Stimulated activated CD8-positive, alpha-beta memory T cell treated with anti-CD3 and anti-CD28 coated beads, Interleukin-4, amount 100 ng/mL, for 48 hours (primary cell): ENCODE results near the gene ST3GAL3.

Source experiments
- DNase-seq: peaks from one replicate; pipeline ENCODE4 v3.0.0-alpha.2; 2020

ST3GAL3 gene

DNA sequence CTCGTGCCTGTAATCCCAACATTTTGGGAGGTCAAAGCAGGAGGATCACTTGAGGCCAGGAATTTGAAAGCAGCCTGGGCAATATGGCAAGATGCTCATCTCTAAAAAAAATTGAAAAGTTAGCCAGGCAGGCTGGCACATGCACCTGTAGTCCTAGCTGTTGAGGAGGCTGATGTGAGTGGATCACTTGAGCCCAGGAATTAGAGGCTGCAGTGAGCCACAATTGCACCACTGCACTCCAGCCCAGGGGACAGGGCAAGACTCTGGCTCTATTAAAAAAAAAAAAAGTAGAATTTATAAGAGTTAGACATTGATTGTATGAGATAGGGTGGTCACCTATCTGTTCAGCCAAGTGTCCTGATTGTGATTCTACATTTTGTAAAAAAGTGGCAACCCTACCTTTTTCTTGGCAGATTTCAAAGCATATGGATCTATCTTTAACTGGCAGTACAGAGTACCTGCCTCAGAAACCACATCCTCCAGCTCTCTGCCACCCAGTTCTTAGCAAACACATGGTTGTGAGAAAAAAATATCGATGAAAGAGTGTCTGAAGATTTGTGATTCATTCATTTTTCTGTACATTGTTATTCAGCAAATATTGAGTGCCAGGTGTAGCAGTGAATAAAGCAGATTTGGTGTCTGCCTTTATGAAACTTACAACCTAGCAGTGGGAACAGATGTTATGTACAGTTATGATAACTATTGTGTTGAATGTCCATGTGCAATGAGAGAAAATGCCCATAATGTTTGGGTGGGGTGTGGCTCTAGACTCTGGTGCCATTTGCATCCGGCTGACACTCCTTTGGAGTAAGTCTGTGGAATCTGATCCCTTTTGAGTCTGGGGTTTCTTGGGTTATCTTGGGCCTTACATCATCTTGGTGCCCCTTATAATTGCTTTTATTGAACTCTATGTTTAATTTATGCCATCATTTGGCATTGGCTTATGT, 82.5 kb downstream of the ST3GAL3 start:
- DNase-seq, result no peak

DNA sequence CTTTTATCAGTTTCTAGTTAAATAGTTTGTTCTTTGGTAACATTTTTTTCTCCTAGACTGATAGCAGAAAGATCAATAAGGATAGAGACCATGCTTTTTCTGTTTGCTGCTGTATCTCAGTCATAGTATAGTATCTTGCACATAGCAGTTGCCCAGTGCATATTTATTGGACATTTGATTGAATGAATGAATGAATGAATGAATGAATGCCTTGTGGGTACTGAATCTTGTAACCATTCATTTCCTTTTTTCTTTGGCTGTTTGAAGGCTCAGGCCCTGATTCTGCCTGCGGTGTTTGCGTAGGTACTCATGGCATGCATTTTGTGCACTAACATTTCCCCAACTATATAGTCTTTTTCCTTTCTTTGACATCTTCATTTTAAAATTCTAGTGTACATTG, 83.9 kb downstream of the ST3GAL3 start:
- no peak for DNase-seq

DNA sequence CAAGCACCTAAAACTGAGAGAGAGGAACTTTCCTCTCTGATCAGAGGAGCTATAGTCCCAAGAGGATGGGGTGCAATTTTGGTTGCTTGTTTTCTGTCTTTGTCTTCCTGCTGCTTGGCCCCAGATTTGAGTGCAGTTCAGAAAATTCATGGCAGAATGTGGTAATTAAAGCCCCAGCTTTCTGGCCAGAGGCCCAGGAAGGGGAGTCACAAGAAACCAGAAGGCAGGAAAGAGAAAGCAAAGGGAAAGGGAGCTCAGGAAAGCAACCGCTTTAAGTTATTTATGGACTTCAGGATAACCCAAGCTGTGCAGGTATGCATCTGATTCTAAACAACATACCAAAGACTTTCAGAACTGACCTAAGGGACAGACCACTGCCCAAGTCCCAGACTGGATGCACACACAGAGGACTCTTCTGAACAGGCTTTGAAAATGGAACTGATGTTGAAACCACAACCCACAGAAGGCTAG, 88.8 kb downstream of the ST3GAL3 start:
- DNase-seq, result no peak

DNA sequence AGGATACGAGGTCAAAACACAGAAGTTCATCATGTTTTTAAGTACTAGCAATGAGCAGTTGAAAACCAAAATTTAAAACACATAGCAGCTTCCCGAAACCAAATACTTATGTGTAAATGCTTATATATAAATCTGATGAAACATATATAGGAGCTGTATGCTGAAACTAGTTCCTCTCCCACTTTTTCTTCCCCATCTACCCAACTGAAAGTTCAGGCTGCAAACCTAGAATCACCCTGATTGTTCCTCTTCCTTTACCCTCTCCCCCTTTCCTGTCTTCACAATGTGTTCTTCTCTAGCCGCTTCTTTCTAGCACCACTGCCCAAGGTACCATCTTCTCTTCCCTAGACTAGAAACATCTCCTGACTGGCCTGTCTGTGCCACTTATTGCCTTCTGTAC, 90.6 kb downstream of the ST3GAL3 start:
- no peak for DNase-seq

DNA sequence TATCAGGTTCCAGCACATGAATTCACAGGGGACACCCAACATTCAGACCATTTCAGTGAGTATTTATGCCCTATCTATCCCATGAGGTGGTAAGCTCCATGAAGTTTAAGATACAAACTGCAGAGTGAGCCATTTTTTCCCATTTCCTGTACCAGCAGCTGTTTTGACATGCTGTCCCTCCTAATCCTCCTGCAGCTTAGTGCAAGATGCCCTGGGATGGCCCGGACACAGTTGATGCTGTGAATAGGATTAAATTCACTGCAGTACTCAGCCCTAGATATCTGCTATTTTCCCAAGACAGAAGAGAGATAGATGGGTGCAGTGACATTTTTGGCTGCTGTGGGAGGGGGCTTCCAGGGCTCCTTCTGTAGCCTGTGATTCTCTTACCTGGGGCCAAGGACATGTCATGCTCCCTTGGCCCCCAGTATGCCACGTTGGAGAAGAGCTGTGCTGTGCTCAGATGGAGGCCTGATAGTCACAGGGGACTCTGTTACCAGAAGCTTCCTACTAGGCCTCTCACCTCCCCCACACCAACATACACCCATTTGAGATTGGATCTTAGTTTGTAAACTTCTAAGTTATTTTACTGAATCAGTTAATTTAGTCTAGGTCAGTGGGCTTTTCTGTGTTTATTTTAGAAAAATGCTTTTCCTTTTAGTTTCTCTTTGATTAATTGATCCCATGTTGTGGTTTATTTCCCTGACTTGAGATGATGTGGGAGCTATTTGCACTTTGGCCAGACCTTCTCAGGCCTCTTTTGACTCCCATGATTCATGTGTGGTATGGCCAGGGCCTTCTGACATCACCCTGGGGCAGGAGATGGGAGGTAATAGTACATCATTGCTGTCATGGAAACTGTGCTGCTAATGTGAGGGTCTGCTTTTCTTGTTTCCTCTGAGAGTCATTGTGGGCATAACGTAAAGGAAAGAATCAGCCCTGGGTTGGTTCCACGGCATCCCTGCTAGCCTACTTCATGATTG, 92.6 kb downstream of the ST3GAL3 start:
- DNase-seq, result no peak

DNA sequence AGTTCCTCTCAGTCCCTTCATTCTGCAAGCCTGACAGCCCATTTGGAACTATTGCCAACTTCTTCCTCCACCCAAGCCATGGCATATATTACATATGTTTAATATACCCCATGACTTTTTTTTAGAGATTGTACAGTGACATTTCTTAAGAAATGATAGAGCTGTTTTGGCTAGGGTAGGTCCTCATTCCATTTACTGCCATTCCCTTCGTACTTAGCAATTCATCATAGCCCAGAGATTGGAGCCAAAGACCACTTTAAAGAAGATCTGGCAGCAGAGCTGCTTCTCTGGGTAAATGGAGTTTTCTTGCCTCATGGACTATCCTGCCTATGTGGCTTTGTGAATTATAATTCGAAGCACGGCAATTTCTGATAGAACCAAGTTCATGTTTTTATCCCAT, 93.4 kb downstream of the ST3GAL3 start:
- no peak for DNase-seq

DNA sequence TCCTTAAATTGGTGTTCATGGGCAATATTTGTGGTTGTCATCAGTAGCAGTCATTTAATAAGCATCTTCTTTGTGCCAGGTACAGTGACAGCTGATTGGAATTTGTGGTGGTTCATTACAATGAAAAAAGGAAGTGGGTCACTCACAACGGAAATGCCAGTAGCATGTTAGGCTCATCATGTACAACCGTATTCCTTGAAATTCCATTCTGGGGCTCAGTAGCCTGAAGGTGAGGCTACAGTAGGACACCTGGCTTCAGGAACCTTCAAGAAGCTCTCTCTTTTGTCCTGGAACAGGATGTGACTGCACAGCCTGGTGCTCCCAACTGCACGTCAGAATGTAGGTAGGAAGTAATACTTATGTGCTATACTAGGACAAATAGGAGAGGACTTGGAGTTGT, 93.9 kb downstream of the ST3GAL3 start:
- DNase-seq, result no peak

DNA sequence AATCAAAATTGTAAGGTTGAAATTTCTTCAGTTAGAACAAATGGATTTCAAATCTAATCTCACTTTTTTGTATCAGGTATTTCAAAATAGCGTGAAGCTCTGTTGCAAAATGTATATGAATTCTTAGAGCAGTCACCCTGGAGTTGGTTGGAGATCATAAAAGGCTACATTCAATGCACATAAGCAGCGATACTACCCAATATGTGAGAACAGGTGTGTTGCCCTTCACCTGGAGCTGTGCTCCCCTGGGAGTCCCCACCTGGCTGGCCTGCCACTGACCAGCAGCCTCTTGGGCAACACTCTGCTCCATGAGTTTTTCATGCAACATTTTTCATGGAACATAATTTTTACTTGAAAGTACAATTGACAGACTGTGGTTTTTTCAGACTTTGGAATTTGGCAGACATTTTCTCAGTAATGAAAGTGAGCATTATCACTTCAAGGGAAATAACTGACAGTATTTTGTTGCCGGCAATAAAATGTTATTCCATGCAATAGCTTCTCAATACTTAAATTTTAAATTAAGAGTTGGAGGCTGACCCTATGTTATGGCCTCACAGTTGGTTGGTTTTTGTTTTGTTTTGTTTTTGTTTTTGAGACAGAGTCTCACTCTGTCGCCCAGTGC, 95.1 kb downstream of the ST3GAL3 start:
- no peak for DNase-seq

DNA sequence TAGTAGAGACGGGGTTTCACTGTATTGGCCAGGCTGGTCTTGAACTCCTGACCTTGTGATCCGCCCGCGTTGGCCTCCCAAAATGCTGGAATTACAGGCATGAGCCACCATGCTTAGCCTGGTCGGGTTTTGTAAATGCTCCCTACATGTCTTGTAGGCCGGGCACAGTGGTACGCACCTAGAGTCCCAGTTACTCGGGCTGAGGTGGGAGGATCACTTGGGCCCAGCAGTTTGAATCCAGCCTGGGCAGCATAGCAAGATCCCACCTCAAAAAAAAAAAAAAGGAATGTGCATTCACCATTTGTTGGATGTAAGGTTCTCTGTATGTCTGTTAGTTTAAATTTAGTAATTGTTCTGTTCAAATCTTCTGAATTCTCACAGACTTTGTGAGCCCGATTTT, 95.8 kb downstream of the ST3GAL3 start:
- DNase-seq, result no peak

DNA sequence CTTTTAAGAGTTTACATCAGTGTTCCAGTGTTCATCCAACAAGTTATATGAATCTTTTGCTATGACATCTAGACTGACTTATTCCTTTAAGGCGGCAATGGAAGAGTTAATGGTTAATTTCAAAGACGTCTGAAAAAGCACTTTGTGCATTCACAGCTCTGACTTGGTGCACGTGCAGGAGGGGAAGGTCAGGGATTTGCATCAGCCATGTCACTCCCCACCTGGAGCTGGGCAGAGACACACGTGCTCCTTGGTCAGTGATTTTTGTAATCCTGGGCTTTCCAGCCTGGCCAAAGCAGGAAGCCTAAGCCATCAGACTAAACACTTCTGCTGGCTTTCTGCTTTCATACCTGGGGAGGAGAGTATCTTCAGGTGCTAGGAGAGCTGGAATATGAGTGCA, 96.3 kb downstream of the ST3GAL3 start:
- no peak for DNase-seq

DNA sequence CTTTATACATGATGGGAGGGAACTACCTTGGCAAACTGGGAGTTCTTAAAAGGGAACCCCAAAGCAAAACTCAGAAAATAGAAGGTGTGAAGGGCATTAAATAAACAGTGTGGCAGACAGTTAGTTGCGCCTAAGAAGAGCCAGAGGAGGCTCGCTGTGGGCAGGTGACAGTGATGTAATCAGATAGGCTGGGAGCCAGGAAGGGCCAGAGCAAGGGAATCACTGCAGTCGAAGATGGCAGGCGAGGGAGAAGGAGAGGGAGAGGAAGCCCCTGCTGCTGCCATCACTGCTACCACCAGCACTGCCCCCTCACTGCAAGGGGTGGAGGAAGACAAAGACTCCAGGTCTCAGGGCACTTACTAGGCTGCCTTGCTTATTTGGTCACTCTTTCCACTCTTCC, 97.2 kb downstream of the ST3GAL3 start:
- no peak for DNase-seq

DNA sequence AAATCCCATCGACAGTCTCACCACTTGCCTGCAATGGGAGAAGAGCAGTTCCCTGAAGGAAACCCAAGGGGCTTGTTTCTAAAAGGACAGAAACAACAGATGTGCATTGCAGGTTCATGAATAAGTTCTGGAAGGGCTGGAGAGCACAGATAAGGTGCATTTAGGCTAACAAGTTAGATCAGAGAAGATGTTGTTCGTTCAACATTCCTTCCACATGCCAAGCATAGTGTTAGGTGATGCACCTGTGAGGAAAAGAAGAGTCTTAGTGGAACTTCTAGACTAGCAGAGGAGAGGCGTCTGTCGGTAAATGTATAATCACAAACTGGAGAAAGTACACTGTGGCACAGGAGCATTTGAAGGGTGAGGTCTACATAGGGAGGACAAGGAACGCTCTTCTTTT, 98.0 kb downstream of the ST3GAL3 start:
- no peak for DNase-seq

DNA sequence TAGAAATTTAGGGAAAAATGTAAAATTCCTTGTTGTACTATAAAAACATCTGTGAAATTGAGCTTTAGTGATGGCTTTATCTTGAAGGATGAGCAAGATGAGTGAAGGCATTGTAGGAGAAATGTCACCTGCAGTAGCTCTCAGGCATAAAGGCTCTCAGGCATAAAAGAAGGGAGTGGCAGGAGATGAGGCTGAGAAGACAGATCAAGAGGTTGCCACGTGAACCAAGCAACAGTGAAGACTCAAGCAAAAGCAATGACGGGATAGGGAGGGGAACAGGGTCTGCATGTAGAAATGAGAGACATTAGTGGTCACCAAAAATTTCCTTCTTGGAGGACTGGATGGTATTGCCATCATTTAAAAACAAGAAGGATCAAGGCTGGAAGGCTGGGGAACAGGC, 98.8 kb downstream of the ST3GAL3 start:
- no peak for DNase-seq

DNA sequence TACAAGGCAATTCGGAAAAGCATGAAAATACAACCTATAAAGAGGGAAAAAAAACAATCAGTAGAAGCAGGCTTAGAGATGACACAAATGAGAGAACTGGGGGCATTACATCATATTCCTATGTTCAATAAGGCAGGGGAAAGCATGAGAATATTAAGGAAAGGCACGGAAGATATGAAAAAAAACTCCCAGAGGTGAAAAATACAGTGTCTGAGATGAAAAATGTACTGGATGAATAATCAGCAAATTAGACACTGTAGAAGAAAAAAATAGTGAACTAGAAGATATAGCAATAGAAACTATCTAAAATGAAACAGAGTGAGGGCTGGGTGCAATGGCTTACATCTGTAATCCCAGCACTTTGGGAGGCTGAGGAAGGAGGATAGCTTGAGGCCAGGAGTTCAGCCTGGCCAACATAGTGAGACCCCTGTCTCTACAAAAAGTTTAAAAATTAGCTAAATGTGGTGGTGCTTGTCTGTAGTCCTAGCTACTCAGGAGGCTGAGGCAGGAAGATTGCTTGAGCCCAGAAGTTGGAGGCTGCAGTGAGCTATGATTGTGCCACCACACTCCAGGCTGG, 101.8 kb downstream of the ST3GAL3 start:
- no peak for DNase-seq

DNA sequence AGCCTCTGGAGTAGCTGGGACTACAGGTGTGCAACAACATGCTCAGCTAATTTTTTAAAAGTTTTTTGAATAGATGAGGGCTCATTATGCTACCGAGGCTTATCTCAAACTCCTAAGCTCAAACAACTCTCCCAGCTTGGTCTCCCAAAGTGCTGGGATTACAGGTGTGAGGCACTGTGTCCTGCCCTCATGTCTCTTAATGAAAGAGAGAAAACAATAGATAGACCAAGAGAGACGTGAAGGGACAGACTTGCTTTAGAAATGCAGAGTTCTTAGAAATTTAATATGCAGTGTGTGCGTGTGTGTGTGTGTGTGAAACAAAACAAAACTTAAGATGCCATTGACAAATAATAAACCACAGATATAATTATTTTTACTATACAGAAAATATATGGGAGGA, 105.2 kb downstream of the ST3GAL3 start:
- no peak for DNase-seq

DNA sequence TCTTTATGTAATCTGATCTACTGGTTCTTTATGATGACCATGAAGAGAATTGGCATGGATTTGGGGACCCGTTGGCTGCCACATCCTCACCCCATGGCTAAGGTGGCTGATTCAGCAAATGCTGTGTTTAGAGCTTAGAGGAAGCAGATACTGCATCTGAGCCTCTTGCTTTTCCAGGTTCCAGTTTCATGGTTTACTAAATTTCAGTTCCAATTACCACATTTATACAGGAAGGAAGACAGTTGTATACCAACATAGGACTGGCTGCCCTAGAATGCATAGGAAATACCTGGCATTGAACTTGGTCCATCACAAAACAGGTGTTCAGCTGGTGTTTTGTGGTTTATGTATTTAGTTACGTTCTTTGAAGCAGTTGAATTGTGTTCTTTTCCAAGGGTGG, 107.1 kb downstream of the ST3GAL3 start:
- no peak for DNase-seq

DNA sequence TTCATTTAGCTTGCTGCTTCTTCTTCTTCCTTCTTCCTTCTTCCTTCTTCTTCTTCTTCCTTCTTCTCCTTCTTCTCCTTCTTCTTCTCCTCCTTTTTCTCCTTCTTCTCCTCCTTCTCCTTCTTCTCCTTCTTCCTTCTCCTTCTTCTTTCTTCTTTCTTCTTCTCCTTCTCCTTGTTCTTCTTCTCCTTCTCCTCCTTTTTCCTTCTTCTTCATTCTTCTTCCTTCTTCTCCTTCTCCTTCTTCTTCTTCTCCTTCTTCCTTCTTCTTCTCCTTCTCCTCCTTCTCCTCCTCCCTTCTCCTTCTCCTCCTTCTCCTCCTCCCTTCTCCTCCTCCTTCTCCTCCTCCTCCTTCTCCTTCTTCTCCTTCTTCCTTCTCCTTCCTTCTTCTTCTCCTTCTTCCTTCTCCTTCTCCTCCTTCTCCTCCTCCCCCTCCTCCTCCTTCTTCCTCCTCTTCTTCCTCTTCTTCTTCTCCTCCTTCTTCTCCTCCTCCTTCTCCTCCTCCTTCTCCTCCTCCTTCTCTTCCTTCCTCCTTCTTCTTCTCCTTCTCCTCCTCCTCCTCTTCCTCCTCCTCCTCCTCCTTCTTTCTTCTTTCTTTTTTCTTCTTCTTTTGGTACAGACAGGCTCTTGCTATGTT, 110.1 kb downstream of the ST3GAL3 start:
- no peak for DNase-seq

DNA sequence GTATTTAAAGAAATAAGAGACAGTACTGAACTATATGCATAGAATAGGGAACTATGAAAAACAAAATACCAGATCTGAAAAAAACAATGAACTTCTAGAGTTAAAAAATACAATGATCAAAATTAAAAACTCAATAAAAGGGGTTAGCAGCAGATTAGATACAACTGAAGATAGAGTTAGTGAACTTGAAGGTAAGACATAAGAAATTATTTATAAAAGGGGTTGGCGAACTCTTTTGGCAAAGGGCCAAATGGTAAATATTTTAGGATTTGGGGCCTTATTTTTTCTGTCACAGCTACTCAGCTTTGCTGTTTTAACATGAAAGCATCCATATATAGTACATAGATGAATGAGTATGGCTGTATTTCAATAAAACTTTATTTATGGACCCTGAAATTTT, 111.4 kb downstream of the ST3GAL3 start:
- DNase-seq, result no peak

DNA sequence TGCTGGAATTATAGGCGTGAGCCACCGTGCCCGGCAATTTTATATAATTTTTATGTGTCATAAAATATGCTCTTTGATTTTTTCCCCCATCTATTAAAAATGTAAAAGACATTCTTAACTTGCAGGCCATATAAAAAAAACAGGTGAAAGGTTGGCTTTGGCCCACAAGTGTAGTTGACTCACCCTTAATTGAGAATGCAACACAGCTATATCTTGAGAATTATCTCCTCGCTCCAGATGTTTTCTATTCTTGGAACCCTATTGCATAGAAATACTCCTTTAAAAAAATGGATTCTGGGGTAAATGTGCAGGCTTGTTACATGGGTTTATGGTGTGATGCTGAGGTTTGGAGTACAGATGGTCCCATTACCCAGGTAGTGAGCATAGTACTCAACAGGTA, 112.0 kb downstream of the ST3GAL3 start:
- no peak for DNase-seq

DNA sequence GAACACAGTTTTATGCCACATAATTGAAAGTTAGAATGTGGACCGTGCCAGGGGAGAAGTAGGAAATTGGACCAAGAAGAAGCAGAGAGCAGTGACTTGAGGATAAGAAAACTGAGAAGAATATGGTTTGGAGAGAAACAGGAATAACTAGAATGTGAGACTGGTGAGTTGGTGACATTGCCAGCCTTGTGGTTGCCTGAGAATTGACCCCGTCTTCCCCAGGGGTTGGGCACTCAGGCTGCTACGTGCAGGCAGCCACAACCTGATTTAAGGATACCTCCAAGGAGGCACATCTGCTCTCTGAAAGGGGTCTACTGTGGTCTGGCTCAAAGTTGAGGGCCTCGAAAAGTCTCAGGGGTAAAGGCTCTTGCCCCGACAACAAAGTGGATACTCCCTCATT, 114.1 kb downstream of the ST3GAL3 start:
- DNase-seq, result no peak

DNA sequence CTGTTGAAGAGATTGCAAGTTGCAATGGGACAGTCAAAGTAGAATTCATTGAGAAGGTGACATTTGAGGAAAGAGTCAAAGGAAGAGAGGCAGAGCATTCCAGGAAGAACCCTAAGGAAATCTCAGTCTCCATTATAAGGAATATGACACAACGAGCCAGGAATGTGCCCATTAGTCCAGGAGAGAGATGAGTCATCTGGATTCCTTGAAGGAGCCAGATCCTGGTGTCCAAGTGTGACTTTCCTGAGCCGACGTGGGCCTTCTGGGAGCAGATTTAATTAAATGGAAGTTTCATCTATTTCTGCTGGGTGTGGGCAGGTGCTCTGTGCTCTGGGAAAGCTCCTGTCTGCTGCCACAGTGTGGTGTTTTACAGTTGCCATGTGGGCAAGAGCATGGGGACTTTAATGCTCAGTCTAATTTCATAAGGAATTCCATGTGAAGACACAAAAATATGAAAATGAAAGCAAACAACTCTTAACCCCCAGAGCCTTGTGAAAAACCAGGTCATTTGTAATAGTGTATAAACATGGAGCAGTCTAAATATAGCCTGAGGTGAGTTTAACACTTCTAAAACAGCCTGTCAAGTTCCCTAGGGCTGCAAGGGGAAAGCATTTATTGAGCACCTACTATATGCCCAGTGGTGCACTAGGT, 114.8 kb downstream of the ST3GAL3 start:
- DNase-seq, result no peak

DNA sequence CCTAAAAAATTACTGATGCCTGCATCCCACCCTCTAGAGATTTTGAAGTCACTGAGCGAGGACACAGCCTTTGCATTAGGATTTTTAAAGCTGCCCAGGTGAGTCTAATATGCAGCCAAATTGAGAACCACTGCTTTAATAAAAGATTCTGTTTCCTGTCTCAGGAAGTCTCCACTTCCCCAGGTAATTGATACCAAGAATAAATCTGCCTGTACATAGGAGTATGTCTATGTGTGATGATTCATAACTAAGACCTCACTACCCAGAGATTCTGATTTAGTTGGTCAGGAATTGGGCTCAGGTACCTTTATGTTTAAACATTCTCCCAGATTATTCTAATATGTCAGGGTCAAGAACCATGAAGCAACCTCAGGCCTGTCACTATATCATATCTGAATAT, 117.5 kb downstream of the ST3GAL3 start:
- no peak for DNase-seq
